GM12892 (cell line): Measurements from ENCODE around the gene SMARCC2. TPM values are rescaled to one million over a fixed set of nuclear protein-coding genes. Genes with fewer than 3 reads are reported as not detected.

Source experiments
- DNase-seq: peaks from one replicate; pipeline ENCODE4 v3.0.0; 2011; ENCODE audit not compliant: insufficient read length
- FAIRE-seq: peaks from 2 replicates; lab custom pipeline; 2011; peaks lifted over from hg19 to GRCh38; lab: Jason Lieb, UNC
- POLR2A ChIP-seq: IDR thresholded peaks from 2 replicates; pipeline ENCODE4 v1.6.1; 2011; ENCODE audit warnings: low read depth, low read length, control low read depth
- POLR2AphosphoS5 ChIP-seq: IDR thresholded peaks from 2 replicates; pipeline ENCODE4 v1.6.1; 2011; ENCODE audit warnings: low read depth, low read length, control low read depth
- TAF1 ChIP-seq: IDR thresholded peaks from 2 replicates; pipeline ENCODE4 v1.6.1; 2011; ENCODE audit warnings: low read depth, mild to moderate bottlenecking, control low read depth, low read length, borderline replicate concordance
- polyA plus RNA-seq: library from polyadenylated mRNA; unstranded; fragments of >200 nt; gene quantifications from one replicate; pipeline ENCODE4 v1.2.1, GENCODE V29; 2012; ENCODE audit warnings: missing spikeins, inconsistent platforms; ENCODE audit not compliant: missing spikeins

Gene SMARCC2
- 42.7 TPM for polyA plus RNA-seq

DNA sequence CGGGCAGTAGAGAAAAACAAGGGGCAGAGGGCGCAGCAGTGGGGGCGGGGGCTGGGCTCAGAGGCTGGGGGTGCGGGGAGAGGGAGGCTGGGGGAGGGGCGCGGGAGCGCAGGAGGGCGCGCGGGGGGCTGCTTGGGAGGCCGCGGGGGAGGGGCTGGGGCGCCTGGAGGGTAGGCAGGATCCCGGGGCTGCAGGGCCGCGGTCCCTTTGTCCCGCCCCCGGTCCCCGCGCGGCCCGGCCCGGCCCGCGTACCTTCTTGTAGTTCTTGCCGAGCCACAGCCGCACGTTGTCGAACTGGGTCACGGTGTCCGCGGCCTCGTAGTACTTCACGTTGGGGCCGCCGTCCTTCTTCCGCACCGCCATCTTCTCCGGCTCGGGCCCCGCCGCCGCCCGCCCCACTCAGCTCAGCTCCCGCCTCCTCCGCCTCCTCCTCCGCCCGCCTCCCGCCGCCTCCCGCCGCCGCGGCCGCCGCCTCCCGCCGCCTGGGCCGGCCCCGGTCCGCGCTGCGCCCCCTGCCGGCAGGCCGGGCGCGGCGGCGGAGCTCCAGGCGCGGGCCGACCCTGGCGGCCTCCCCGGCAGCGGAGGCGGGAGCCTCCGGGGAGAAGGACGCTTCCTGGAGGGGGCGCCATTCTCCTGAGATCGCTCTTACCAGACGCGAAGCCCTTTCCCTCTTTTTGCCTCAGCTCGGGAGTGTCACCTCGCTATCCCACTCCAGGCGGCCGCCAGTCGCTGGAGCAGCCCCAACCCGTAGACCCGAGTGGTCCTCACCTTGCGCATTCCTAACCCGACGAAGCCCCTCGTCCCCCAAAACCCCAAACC is at the start of gene SMARCC2:
TSS of gene SMARCC2 (minus strand) at position 385 of the 819 bp plus-strand sequence. CDS start at position 363, 22 bp downstream.
- TF ChIP-seq POLR2AphosphoS5 (no peak; the same call in 1 of the 2 replicates), POLR2A (peak; percentile 45; the same call in 1 of the 2 replicates)
- peak; percentile 85 for DNase-seq

DNA sequence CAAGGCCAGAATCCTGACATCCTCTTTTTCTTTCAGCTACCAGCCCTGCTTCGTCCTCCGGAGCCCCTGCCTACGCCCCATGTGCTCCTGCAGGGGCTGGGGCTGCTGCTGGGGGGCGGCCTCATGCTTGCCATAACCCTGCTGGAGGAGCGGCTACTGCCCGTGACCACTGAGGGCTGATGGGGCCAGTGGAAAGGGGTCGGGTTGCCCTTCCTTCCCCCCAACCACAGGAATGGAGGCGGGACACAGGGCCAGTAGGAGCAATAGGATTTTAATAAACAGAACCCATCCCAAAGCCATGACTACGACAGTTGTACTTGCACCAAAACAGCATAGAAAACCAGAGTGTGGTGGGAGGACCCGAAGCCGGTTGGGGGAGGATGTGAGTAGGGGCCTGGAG is 48.3 kb upstream of the SMARCC2 start:
- no peak for DNase-seq
- TF ChIP-seq POLR2AphosphoS5 (no peak), TAF1 (no peak)
- no peak for FAIRE-seq

More for the DNA sequence above, at the start of gene SMARCC2:
- FAIRE-seq: peak; percentile 86

DNA sequence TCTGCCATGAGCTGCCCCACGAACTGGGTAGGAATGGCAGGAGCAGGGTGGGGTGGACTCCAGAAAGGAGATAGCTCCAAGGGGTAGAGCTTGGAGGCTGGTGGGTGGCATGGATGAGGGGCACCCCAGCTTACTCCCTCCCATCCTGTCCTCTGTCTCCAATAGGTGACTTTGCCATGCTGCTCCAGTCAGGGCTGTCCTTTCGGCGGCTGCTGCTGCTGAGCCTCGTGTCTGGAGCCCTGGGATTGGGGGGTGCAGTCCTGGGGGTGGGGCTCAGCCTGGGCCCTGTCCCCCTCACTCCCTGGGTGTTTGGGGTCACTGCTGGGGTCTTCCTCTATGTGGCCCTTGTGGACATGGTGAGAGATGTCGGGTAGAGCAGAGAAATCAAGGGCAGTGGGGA is 47.7 kb upstream of the SMARCC2 start:
- no peak for DNase-seq
- no peak for FAIRE-seq
- TF ChIP-seq POLR2A (no peak), TAF1 (no peak), POLR2AphosphoS5 (no peak)

DNA sequence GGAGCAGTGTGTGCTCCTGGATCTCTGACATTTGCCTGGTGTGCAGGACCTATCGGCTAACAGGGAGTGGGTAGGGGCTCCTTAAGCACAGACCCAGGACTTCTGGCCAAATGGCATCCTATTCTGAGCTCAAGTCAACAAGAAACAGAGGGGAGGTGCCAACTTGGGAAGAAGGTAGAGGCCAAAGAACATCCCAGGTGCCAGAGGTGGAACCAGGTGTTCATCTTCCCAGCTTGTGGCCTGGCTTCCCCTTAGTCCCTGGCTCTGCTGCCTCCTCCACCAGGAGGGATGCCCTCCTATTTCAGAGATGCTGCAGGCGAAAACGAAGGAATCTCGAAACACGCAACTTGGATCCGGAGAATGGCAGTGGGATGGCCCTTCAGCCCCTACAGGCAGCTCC is 46.8 kb upstream of the SMARCC2 start:
- DNase-seq (no peak), FAIRE-seq (no peak)
- TF ChIP-seq POLR2A (no peak), POLR2AphosphoS5 (0 out of 2 replicates have a peak, but pooled peaks have one; percentile 1)

DNA sequence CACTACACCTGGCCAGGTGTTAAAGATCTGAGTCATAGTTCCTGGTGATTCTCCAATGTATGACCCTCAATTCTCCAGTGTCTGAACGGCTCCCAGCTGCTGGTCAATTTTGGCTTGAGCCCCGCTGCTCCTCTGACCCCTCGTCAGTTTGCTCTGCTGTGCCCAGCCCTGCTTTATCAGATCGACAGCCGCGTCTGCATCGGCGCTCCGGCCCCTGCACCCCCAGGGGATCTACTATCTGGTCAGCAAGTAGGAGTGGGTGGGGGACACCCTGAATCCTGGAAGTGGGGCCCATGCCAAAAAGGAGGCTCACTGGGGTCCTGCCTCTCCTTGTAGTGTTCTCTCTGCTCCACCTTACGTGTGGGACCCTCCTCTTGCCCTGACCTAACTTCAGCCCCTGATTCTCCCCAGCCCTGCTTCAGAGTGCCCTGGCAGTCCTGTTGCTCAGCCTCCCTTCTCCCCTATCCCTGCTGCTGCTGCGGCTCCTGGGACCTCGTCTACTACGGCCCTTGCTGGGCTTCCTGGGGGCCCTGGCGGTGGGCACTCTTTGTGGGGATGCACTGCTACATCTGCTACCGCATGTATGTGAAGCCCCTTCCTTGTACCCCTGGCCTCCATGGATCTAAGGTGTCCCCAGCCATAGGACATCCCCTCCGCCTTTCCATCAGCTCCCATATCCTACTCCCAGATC is 45.6 kb upstream of the SMARCC2 start:
- DNase-seq: no peak
- FAIRE-seq: no peak
- TF ChIP-seq POLR2AphosphoS5 (0 out of 2 replicates have a peak, but pooled peaks have one; percentile 32), TAF1 (no peak), POLR2A (no peak)

DNA sequence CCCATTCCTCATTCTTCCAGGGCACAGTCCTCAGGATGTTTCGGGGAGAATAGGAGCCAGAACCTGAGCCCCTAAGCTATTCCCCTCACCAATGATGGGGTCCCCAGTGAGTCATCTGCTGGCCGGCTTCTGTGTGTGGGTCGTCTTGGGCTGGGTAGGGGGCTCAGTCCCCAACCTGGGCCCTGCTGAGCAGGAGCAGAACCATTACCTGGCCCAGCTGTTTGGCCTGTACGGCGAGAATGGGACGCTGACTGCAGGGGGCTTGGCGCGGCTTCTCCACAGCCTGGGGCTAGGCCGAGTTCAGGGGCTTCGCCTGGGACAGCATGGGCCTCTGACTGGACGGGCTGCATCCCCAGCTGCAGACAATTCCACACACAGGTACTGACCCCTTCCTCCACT is 41.9 kb upstream of the SMARCC2 start:
- DNase-seq (no peak), FAIRE-seq (no peak)
- TF ChIP-seq TAF1 (no peak), POLR2AphosphoS5 (no peak), POLR2A (no peak)

DNA sequence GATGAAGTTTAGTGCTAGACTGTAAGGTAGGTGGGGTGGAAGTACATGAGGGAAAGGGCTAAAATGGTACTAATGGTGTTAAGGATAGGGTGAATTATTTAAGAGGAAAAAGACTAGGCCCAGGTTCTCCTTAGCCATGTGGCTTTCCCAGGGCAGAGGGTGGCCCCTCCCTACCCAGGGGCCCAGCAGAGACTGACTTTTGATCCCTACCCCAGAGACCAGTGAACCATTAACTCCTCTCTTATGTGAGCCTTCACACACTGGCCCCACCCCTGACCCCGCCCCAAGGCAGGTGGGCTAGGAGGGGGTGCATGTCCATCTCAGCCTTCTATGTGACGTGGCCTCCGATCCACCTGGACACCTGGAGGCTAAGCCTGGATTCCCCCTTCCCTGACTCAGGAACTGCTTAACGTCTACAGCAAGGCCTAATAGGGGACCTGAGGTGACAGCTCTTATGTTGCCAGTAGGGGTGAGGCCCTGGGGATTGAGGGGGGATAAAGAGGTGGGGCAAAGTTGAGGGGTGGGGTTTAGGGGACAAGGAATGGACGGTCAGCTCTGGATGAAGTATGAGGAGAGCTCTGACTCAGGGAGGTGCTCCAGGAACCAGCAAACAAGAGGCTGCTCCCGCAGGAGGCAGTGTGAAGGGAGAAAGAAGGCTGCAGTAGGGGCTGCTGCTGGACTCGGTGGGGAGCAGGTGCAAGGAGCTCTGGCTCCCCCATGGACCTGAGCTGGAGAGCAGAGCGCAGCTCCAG is 41.3 kb upstream of the SMARCC2 start:
- no peak for DNase-seq
- FAIRE-seq: no peak
- TF ChIP-seq POLR2AphosphoS5: no peak
- no peak for TF ChIP-seq TAF1
- TF ChIP-seq POLR2A: no peak

DNA sequence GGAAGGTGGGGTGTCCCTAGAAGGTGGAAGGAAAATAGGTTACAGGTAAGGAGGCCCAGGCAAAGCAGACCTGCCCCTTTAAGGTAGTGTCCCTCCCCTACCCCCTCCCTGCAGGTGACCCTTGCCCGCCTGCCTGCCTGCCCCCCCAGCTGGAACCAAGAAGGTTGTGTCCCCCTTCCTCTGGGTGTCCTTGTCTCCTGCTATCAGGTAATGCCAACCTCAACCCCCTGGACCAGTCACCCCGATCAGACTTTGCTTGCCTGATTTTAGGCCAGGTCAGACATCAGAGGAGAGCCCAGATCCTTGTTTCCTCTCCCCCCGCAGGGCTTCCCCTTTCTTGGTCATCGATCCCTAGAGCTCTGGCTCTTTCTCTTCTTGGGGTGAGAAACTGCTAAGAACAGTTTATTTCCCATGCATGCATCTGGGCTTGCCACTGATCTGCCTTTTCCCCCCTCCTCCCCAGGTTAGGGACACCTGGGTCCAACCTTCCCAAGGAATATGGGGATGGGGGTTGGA is 40.7 kb upstream of the SMARCC2 start, which contains the start of gene SLC39A5:
TSS of gene SLC39A5 (plus strand) at position 136 of the 516 bp plus-strand sequence. CDS start 1,224 bp downstream, outside the sequence.
- no peak for FAIRE-seq
- no peak for DNase-seq
- no peak for TF ChIP-seq TAF1
- TF ChIP-seq POLR2AphosphoS5: no peak
- TF ChIP-seq POLR2A: no peak

DNA sequence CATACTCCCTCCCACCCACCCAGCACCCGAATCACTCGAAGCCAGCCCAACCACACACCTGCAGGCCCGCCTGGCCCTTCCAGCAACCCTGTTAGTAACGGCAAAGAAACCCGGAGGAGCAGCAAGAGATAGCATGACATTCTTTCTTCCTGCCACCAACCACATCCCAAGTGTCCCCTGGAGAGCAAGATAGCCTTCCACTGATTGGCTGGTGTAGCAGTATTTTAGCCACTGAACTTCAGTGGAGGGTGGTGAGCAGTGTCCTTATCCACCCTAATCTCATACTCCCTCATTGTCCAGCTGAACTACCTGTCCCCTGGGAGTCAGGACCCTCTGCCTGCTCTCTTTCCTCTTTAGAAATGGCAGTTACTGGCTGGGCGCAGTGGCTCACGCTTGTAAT is 39.8 kb upstream of the SMARCC2 start:
- no peak for TF ChIP-seq POLR2AphosphoS5
- TF ChIP-seq TAF1: no peak
- no peak for TF ChIP-seq POLR2A
- DNase-seq: no peak
- no peak for FAIRE-seq

DNA sequence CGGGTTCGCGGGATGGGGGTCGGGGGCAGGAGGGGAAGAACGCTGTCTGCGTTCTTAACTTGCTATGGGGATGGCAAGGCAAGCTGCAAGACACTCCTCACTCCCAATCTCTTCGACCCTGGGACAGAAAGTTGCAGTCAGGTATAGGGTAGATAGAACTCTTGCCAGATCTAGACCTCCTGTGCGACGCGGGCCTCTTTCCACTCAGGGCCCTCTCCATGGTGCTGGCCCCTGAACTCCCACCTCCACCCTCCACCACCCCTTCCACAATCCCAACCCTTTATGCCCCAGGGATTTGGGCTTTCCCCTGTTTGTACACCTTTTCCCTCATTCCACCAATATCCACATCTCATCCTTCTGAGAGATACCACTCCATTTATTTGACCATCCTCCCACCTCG is 35.7 kb upstream of the SMARCC2 start:
- no peak for FAIRE-seq
- TF ChIP-seq POLR2A (no peak), TAF1 (no peak)
- no peak for DNase-seq

DNA sequence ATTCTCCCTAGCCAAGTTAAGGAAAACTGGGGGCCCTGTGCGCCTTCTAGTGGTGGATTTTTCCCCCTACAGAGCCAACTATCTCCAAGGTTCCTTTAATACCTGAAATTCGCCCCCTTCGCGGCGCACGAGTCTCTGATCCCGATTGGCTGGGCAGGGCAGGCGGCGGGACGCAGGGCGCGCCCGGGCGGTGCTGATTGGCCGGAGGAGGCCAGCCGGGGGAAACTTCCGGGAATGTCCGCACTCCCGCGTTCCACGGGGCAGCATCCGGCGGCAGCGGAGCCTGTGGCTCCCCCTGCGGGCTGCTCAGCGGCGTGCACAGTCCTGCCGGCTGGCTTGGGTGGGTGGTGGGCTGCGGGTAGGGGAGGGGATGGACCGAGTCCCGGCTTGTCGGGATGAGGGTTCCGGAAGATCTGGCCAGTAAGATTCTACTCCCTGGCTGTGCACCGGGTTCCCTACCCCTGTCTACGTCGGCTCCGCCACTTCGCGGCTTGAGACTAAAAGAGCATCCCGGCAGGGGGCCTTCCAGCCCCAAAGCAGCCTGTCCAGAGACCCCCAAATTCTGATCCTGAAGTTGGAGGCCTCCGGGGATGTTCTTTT is 34.9 kb upstream of the SMARCC2 start, which contains the start of gene NABP2:
TSS of gene NABP2 (plus strand) at position 241 of the 600 bp plus-strand sequence. CDS start 515 bp downstream, outside the sequence.
- FAIRE-seq (peak; percentile 96), DNase-seq (peak; percentile 100)
- TF ChIP-seq POLR2AphosphoS5: 0 out of 2 replicates have a peak, but pooled peaks have one; percentile 24
- 0 out of 2 replicates have a peak, but pooled peaks have one; percentile 11 for TF ChIP-seq TAF1
- peak; percentile 47; the same call in 1 of the 2 replicates for TF ChIP-seq POLR2A
